NCI-H2029 treated with DMSO at 0.1 percent for 48 hours (cell line): ENCODE measurements around the gene PTPN3.

ENCODE experiments used
- DNase-seq: peaks from one replicate; lab custom pipeline; 2025; lab: John Stamatoyannopoulos, UW

The PTPN3 gene

DNA sequence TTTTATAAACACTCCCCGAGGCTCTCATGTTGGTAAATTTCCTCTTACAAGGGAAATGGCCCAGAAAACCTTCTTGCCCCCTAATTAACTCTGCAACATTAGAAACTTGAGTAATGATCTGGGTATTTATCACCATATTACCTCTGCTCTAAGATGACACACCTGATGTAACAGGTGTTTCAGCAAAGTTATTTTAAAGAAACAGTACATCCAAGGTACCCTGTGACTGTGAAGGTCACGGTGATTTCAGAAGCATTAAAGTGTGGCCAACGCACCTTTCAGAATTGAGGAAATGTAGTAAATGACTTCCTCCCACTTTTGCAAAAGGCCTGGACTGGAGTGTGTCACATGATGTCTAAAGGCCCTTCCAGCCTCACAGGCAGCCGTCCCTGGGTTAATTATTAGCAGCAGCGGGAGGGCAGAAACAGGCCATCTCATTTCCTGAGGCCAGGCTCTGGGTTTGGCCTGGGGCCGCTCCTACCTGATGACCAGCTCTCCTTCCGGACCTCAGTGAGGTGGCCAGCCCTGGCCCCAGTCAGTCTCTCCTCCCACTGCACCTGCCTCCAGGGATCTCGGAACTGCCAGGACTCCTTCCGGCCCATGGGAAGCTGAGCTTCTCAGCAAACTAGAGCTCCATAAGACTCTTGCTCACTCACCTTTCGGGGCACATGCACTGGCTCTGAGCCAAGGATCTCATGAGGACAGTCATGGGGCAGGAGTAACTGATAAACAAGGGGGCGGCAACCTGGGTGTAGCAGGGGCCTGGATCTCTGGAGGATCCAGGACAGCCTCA lies 20.7 kb downstream of the PTPN3 start:
- DNase-seq = peak; percentile 53

DNA sequence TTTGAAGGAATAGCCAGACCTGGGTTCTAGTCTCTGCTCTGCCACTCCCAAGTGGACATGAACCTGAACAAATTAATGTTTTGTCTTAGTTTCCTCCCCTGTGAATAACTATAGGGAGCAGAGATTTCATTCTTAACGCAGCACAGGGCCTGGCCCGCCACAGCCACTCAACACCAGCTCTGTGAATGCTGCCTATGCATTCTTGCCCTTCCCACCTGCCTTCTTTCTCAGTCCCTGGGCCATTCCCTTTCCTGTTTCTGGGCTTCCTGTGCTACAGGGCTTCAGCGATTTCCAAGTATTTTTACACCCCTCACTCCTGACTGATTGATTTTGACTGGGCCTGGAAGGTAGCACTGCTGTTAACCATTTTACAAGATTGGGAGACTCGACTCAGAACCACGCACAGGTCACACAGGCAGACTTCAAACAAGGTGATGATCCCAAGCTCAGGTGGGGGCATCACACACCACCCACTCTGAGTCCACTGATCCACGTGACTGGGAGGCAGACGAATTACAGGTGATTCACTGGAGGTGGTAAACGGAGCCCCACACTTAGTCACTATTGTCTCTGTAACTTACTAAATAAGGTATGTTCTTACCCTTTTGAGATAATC lies 21.4 kb downstream of the PTPN3 start:
- DNase-seq = no peak

DNA sequence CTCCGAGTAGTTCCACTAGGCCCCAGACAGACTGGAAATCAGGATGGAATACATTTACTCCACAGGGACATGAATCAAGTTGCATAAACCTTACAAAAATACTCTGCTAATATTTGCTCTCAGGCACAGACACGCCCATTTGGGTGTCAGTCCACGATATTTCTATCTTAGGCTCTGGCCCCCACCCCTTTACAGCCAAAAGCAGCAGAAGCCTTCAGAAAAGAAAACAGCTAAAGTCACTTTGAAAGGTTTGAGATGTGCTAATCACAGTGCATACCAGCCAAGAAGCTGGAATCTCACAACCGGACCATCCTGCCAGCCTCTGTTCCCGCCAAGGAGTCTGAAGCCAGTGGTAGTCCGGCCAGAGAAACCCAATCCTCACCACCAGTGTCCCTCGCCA lies 22.6 kb downstream of the PTPN3 start:
- no peak for DNase-seq

DNA sequence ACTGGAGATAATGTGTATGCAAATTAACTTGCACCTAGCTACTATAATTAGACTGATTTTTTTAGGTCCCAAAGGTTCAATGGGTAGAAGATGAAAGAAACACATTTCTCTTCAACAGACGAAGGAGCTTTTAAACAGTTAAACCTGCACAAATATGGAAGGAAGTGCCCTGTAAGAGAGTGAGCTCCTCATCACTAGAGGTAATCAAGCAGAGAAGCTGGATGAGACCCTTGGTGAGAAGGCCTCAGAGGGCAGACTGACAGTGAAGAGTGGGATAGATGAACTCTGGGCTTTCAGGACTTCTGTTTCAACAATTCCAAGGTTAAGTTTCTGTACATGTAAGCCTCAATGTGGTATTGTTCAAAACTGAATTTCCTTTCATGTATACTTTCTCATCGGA lies 23.2 kb downstream of the PTPN3 start:
- DNase-seq = no peak

DNA sequence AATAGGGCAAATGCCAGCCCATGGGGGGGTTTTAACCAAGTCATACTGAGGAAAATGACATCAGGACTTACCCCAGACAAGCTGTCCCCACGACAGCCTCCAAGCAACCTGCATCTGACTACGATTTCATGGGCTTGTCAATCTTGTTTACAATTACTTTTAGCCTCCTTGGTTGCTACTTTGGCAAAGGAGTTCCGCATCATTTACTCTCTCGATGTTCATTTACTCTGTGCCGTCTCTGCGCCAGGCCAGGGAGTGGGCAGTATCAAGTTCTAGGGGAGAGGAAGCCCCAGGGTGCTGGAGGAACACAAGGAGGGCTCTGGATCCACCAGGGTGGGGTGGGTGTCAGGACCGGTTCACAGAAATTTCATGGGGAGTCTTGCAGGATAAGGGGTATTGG lies 23.9 kb downstream of the PTPN3 start:
- DNase-seq = no peak

DNA sequence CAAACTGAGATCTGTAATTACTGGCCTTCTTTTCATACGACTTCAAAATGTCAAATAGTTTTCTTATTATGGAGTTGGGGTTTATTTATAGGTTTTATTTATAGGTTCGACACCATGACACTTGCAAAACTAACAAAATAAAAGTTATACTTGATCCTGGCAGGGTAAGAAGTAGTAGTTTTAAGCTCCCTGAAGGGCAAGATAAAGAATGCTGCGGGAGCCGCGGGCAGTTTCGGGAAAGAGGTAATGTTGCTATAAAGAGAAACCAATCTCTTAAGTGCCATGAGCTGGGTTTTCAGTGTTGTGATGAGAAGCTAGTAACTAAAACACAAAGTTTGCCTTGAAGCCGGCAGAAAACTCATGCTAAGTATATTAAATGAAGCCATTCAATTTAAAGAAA lies 24.8 kb downstream of the PTPN3 start:
- no peak for DNase-seq

DNA sequence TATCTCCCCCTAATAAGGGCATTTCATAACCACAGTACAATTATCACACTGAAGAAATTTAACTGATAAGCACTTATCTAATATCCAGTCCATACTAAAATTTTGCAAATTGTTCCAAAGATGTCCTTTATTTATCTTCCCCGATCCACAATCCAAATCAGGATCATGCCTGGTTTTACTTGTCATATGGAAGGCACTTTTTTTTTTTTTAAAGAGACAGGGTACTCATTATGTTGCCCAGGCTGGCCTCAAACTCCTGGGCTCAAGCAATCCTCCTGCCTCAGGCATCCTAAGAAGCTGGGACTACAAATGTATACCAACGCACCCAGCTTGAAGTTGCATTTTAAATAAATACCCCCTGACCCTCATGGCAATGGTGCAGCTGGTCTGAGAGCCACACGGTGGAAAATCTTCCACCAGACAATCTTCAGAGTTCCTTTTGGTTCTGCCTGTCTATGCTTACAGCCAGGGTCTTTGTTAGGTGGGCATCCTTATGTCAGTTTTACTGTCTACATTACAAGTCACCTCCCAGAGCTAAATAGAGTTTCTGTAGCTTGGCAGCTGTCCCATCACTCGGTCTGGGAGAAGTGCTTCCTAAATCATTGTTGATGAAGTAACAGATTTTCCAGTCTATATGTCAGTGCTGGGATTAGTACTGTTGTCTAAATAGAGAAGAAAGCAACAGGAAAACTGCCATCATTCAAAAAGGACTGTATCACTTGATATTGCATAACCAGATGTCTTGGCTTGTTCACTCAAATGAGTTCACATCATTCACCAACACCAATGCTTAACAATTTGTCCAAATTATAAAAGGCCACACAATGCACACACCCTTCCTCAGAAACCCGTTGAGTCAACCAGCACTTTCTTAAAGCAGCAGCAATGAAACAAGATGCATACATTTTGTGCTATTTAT lies 26.4 kb downstream of the PTPN3 start:
- no peak for DNase-seq

DNA sequence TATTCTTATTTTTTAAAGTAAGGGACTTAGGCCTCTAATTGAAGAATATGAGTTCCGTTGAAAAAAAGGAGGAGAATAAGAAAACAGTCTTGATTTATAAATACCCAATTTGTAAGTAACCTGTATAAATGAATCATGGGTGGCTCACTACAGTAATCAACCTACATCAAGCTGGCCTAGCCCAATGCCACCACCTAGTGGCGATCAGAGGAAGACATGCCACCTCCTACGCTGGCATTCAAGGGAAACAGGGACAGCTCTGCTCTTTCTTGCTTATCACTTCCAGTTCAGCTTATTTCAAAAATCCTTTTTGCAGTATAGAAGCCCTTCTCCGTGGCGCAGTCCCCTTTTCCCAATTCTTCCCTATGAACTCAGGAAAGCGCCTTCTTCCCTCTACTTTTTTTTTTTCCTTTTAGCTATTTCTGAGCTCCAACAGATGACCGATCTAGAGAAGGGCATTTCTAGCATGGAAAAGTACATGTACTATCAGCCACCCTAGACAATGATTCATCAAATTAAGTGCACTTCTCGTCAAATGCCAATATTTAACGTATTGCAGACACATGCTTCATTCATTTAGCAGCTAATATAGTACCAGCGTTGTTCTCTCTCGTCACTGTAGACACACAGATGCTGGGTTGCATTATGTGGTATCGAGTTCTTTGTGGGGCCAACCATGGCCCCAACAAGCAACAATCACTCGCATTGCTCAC lies 28.3 kb downstream of the PTPN3 start:
- DNase-seq = peak; percentile 72

DNA sequence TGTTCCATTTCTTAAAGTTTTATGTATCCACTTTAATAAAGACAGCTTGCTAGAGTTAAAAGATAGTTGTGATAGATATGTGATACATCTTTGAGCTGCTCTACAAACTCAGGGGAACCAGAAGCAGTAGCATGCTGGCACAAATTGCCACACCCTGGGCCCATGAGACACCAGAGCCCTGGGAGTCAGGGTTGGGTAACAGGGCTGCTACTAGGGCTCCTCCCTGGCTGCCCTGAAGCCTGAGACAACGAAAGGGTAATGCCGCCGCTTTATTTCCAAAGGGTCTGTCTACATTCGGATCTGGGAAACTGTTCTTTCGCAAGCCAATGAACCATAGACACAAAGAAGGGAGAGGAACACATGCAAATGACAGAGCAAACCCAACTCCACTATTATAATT lies 29.2 kb downstream of the PTPN3 start:
- no peak for DNase-seq

DNA sequence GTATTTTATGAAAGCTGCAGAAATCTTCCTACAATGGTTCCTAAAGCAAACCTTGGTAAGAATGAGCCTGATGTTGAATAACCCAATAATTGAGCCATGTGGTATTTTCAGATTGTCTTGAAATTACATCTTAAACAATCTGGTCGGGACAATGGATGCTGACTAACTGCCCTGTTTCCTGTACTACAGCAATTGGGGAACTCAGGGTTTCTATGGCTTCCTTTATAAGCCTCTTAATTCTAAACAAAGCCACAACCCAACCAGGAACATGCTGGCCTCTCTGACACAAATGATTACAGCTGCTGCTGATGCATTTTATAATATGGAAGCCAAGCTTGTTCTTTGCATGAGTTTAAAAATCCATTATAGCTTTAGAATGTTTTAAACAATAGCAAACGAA lies 30.2 kb downstream of the PTPN3 start:
- DNase-seq = no peak

DNA sequence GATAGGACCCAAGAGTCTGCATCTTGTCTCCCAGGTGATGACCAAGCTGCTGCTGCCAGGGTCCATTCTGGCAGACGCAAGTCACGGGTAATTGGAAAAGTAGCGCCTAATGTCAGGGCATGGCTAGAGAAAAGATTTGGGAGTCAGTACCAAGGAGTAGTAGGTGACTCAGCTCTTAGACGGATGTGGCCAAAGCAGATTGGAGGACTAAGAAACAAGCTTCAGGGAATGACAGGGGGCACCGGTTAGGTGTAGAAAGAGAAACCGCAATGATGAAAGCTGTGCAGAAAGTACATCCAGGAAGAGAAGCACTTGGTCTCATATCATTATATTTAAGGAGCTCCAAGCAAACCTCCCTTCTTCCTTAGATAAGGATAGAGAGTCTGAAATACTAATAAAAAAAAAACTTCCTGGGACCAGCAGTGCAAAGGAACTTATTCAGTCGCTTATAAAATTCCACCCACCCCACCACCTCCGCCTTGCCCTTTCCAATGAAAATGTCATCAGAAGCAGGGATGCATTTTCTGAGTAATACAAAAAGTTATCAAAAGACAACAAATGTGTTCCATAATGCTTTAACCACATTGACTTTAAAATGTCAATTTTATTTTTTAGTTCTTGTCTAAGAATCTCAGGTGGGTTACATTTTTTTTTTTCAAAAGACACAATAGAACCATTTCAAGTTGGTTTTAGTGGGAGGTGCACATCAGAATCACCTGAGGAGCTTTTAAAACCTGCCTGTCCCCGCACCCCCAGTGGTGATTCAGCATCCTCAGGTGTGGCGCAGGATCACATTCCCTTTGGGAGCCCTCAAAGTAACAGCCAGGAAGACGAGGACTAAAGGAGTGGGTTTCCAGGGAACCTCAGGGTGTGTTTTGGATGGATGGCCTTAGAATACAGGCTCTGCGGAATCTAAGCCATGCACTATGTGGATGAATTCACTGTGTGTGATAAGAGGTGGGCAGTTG lies 31.2 kb downstream of the PTPN3 start:
- no peak for DNase-seq

DNA sequence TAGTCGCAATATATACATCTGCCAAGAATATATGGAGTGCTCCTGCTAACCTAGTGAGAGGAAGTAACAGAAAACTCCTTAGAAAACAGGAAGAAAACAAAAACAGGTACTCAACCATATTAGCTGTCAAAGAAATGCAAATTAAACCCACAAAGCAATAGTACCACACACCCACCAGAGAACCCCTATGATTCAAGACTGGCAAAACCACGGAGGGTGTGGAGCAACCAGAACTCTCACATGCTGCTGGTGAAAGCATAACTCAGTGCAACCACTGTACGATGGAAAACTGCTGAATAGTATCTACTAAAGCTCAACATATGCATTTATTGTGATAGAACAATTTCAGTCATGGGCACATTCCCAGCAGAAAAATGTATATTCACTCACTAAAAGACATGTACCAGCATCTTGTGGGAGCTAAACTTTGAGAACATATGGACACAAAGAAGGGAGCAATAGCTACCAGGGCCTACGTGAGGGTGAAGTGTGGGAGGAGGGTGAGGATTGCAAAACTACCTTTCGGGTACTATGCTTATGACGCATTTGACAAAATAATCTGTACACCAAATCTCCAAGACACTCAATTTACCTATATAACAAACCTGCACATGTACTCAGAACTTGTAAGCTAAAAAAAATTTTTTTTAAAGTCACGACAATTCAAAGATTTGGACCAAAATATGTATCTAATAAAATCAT lies 34.0 kb downstream of the PTPN3 start:
- no peak for DNase-seq

DNA sequence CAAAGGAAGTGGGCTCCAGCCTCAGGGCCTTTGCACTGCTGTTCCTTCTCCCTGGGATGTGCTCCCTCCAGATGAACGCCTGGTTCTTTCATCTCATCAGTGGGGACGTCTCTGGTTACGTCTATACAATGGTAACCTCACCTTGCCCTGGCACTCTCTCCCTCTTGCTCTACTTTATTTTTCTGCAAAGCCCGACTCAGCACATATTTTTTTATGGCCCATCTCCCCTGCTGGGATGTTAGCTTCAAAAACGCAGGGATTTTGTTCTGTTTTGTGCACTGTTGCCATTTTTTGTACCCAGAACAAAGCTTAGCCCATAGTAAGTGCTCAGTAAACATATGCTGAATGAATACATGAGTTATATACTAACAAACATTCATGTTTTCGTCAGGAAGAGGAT lies 37.5 kb downstream of the PTPN3 start:
- DNase-seq = no peak

DNA sequence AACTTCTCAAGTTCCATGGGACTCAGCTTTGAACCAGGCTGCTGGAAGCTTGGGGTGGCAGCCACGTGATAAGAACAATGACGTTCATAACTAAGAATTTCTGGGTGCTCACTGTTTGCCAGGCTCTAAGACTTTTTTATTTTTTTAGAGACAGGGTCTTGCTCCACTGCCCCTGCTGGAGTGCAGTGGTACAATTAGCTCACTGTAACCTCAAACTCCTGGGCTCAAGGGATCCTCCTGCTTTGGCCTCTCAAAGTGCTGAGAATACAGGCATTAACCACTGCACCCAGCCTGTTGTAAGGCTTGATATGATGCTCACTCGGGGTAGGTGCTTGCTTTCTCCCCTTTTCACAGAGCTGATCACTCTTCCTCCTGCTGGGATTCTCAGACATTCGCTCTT lies 38.7 kb downstream of the PTPN3 start:
- DNase-seq = no peak

DNA sequence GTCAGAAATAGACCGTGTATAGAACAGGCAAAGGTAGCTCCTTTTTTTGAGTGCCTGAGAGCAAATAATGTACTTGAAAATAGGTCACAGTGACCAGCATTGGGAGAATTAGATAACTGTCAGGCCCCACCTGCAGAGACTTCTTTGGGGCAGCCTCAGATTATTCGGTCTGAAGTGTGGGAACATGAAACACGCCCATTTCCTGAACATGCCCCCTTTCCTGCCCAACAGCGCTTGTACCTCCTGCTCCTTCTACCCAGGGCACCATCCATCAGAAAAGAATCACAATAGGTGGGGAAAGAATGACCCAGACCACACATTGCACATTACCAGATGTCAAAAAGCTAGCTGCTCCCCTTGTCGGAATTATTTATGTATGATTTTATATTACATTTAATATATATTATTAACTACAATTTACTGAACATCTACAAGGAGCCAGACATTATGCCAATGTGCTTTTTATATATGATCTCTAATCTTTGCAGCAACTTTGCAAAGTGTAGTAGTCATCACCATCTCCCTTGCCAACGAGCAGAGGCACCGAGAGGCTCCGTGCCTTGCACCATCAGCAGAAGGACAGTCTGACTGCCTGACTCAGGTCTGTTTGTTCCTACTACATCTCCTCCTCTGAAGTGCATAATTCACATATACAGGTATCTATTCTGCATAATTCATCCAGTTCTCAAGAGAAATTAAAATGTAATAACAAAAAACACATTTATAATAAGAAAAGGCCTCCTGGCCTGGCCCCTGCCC lies 39.5 kb downstream of the PTPN3 start:
- no peak for DNase-seq

DNA sequence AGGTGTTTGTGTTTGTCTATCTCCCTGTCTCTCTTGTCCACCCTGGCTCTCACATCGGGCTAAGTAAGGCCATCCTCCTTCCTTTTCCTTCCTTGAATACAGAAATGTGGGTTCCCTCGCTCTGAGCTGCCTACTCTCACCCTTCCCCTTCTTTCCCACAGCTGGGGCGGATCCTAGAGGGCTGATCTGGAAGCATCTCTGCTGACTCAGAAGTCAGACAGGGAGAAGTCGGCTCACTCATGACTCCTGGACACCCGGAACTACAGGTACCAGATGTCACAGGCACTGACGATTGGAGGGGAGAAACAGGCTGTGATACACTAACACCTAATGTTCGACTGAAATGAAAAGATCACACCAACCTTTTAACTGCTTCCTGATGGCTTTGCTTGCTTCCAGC lies 41.3 kb downstream of the PTPN3 start:
- no peak for DNase-seq

DNA sequence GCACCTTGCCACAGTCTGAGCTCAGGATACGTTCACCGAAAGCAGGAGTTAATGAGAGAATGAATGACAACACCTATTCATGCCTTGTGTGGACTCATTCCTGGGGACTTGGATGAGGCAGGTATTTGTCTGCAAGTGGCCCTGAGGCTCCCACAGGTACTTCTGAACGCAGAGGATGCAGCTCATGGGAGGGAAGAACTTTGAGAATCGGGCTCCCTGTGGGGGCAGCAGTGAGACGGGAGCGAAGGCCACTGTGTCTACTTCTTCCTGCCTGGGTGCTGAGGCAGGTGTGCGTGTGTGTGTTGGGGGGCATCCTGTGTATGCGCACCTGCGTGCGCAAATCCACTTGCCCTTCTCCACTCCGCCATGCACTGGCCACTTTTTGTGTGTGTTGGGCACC lies 42.2 kb downstream of the PTPN3 start:
- DNase-seq = no peak

DNA sequence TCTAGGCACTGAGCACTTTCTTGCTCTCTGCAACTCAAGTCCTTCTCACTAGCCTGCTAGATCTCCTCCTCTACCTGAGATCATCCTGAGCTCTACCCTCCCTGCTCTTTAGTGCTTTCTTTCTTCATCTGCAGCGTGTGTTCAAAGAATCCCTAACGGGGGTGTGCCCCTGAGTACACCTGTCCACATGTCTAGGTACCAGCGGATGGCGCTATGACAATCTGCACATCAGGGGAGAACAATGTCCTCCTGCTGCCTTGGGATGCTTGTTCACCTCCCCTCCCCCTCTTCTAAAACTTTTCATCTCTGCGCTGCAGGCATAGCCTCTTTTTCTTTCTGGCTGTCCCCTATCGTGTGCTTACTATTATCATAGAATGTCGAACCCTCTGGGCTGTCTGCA lies 42.7 kb downstream of the PTPN3 start:
- DNase-seq = no peak

DNA sequence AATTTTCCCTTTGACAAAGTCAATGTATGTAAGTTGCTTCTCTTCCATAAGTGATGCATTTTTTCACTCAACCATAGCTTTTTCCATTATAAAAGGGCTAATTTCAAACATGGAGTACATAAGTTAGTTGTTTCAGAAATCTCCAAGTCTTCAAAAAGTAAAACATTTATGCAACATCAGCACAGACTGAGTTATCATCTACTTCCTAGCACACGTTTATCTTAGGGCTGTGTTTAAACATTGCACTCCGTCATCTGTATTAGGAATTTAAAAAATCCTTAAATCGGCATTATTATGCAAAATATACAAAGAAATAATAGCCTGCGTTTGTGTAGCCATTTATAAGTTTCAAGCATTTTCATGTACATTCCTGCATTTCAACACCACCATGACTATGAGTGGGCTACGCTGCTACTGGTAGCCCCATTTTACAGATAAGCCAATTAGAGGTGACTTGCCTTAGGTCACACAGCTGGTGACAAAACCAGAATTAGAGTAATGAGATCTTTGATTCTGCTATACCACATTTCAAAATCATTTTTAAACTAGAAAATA lies 43.4 kb downstream of the PTPN3 start:
- DNase-seq = no peak
